Smooth muscle cell (in vitro differentiated cells): ENCODE measurements around the gene PCCA. TPM values are rescaled to one million over a fixed set of nuclear protein-coding genes. Genes with fewer than 3 reads are reported as not detected.
"Not testable (repeated sequence)": the region's sequence is repeated elsewhere in the genome, so short reads cannot be mapped to it uniquely, and the experiment has no call there.

Source experiments
- DNase-seq: peaks from one replicate; lab custom pipeline; 2025; ENCODE audit not compliant: unreplicated experiment; lab: John Stamatoyannopoulos, UW
- H2AFZ ChIP-seq: fragments of 200-600 bp; sonication (generic); 2 replicates; pipeline ENCODE4 v1.6.0; 2016; ENCODE audit warnings: antibody characterized with exemption, low read depth, mild to moderate bottlenecking
- H3F3A ChIP-seq: fragments of 200-600 bp; sonication (generic); 2 replicates; pipeline ENCODE4 v1.6.0; 2017; ENCODE audit warnings: antibody characterized with exemption, low read depth
- H3K27ac ChIP-seq: fragments of 200-600 bp; sonication (generic); 2 replicates; pipeline ENCODE4 v1.5.1; 2016; ENCODE audit warnings: low read depth, mild to moderate bottlenecking
- H3K27me3 ChIP-seq: fragments of 200-600 bp; sonication (generic); 2 replicates; pipeline ENCODE4 v1.6.1; 2016; ENCODE audit warnings: low read depth, mild to moderate bottlenecking
- H3K36me3 ChIP-seq: fragments of 200-600 bp; sonication (generic); 2 replicates; pipeline ENCODE4 v1.5.1; 2016; ENCODE audit warnings: low read depth
- H3K4me1 ChIP-seq: fragments of 200-600 bp; sonication (generic); 2 replicates; pipeline ENCODE4 v1.5.1; 2016; ENCODE audit warnings: low read depth
- H3K4me2 ChIP-seq: fragments of 200-600 bp; sonication (generic); 2 replicates; pipeline ENCODE4 v1.6.0; 2016; ENCODE audit warnings: mild to moderate bottlenecking
- H3K4me3 ChIP-seq: fragments of 200-600 bp; sonication (generic); 2 replicates; pipeline ENCODE4 v1.5.1; 2016; ENCODE audit warnings: mild to moderate bottlenecking
- H3K79me2 ChIP-seq: fragments of 200-600 bp; sonication (generic); 2 replicates; pipeline ENCODE4 v1.6.0; 2016; ENCODE audit warnings: low read depth, mild to moderate bottlenecking
- H3K9ac ChIP-seq: fragments of 200-600 bp; sonication (generic); 2 replicates; pipeline ENCODE4 v1.6.0; 2016; ENCODE audit warnings: low read depth
- H3K9me3 ChIP-seq: fragments of 200-600 bp; sonication (generic); replicated peaks from 2 replicates; pipeline ENCODE4 v1.5.1; 2016; ENCODE audit warnings: low read depth
- H4K20me1 ChIP-seq: fragments of 200-600 bp; sonication (generic); 2 replicates; pipeline ENCODE4 v1.6.0; 2016; ENCODE audit warnings: low read depth
- CTCF ChIP-seq: fragments of 200-600 bp; sonication (generic); IDR thresholded peaks from 2 replicates; pipeline ENCODE4 v1.5.1; 2017; ENCODE audit warnings: borderline replicate concordance, mild to moderate bottlenecking, antibody characterized with exemption; ENCODE audit not compliant: insufficient read depth, poor library complexity, severe bottlenecking
- WGBS: methylation state at CpG from one replicate; pipeline ENCODE4 v1.1.7; 2016; ENCODE audit warnings: low lambda C conversion rate; 5-methylcytosine and 5-hydroxymethylcytosine counted together
- polyA plus RNA-seq: library from polyadenylated mRNA; unstranded; fragments of >200 nt; fragmentation: Nextera tagmentation; extraction: Ambion mirVana; gene quantifications from 2 replicates; pipeline ENCODE4 v1.2.1, GENCODE V29; 2016
- total RNA-seq: library from RNA; depleted of rRNA; stranded (reverse); fragments of >200 nt; gene quantifications from 2 replicates; pipeline ENCODE4 v1.2.3, GENCODE V29; 2014

The PCCA gene
- total and polyA plus RNA-seq, 2 experiments from 2014 or later: 19.6 to 24.7 TPM

GRCh38 chr13:100148422-100148821 is 59.5 kb downstream of the PCCA start:
- H4K20me1 ChIP-seq: no peaks in the 10 kb centered on the region
- no peak overlapping the region for H3K4me2 ChIP-seq
- H3K79me2 ChIP-seq: no peaks in the 10 kb centered on the region
- no peaks in the 10 kb centered on the region for H3K27me3 ChIP-seq
- 70% methylated on average over 4 of the region's 4 CpGs for WGBS
- no peaks in the 10 kb centered on the region for H3K4me1 ChIP-seq
- no peak for DNase-seq
- no peak overlapping the region for H2AFZ ChIP-seq
- no peak overlapping the region for H3K27ac ChIP-seq
- no peaks in the 10 kb centered on the region for H3K36me3 ChIP-seq
- no peak overlapping the region for H3K4me3 ChIP-seq
- no peaks in the 10 kb centered on the region for H3K9me3 ChIP-seq
- H3F3A ChIP-seq: no peaks in the 10 kb centered on the region
- TF ChIP-seq CTCF: no peak
- H3K9ac ChIP-seq: no peak overlapping the region

- Histone ChIP-seq H3F3A (no peaks in the 10 kb centered on the region), H3K4me1 (peaks cover 7% of the 10 kb centered on the region), H3K27me3 (no peaks in the 10 kb centered on the region), H3K27ac (no peak overlapping the region), H3K9me3 (no peaks in the 10 kb centered on the region), H3K9ac (no peak overlapping the region), H2AFZ (no peak overlapping the region), H3K4me3 (no peak overlapping the region), H4K20me1 (no peaks in the 10 kb centered on the region), H3K4me2 (no peak overlapping the region), H3K36me3 (no peaks in the 10 kb centered on the region), H3K79me2 (no peaks in the 10 kb centered on the region)
- WGBS: 83% methylated on average over 4 of the region's 4 CpGs
- DNase-seq: no peak
- TF ChIP-seq CTCF: no peak
These were observed 60.5 kb downstream of the PCCA start for GRCh38 chr13:100149389-100149788.

- peaks cover 17% of the 10 kb centered on the region for H3K4me1 ChIP-seq
- not testable (repeated sequence) for DNase-seq, H3K9ac ChIP-seq, H3K27me3 ChIP-seq, H3K4me2 ChIP-seq, H2AFZ ChIP-seq, H4K20me1 ChIP-seq, H3K79me2 ChIP-seq, H3F3A ChIP-seq, H3K27ac ChIP-seq, H3K9me3 ChIP-seq, H3K4me3 ChIP-seq, H3K36me3 ChIP-seq
- 97% methylated on average over 16 of the region's 16 CpGs for WGBS
These were observed 61.8 kb downstream of the PCCA start for GRCh38 chr13:100150711-100151110.

GRCh38 chr13:100154842-100155416 is 66.0 kb downstream of the PCCA start:
- peaks cover 17% of the 10 kb centered on the region for H3K4me1 ChIP-seq
- H3K79me2 ChIP-seq: no peaks in the 10 kb centered on the region
- no peak overlapping the region for H3K9ac ChIP-seq
- 96% methylated on average over 6 of the region's 6 CpGs for WGBS
- TF ChIP-seq CTCF: no peak
- no peak for DNase-seq
- no peaks in the 10 kb centered on the region for H3F3A ChIP-seq
- no peaks in the 10 kb centered on the region for H3K27me3 ChIP-seq
- no peak overlapping the region for H2AFZ ChIP-seq
- H3K36me3 ChIP-seq: peaks cover 8% of the 10 kb centered on the region
- H3K4me2 ChIP-seq: no peak overlapping the region
- no peaks in the 10 kb centered on the region for H4K20me1 ChIP-seq
- H3K4me3 ChIP-seq: no peak overlapping the region
- H3K27ac ChIP-seq: no peak overlapping the region
- no peaks in the 10 kb centered on the region for H3K9me3 ChIP-seq
